B cell (primary cell): ENCODE measurements around the gene GLCE. TPM values are rescaled to one million over a fixed set of nuclear protein-coding genes. Genes with fewer than 3 reads are reported as not detected.

Experiments used
- ATAC-seq: fragments of 200-7000 bp; cut with Tn5 transposase; one replicate; pipeline ENCODE4 v1.10.0; 2021; ENCODE audit warnings: low read depth, mild to moderate bottlenecking, moderate number of reproducible peaks, moderate library complexity
- CTCF ChIA-PET: fragments of 350-600 bp; sonication (Branson Sonifier 250); formaldehyde crosslinking; loops from one replicate; lab custom pipeline; 2021; ENCODE audit warnings: antibody characterized with exemption, inconsistent platforms; lab: Charles Lee
- POLR2A ChIA-PET: fragments of 350-600 bp; sonication (Branson Sonifier 250); formaldehyde crosslinking; loops from one replicate; lab custom pipeline; 2021; ENCODE audit warnings: antibody characterized with exemption; lab: Charles Lee
- DNase-seq: peaks from one replicate; pipeline ENCODE4 v3.0.0; 2013
- H2AFZ ChIP-seq: 2 replicates; pipeline ENCODE4 v1.6.1; 2012; ENCODE audit warnings: mild to moderate bottlenecking, low read depth, low read length; ENCODE audit not compliant: insufficient read depth, poor library complexity, severe bottlenecking
- H3K27ac ChIP-seq, 2 donors: 1 replicate in 1 of 2; 2 replicates in 1 of 2; pipeline ENCODE4 v1.5.1; 2012 to 2013; ENCODE audit warnings: low read length in 2 of 2, mild to moderate bottlenecking in 2 of 2, moderate library complexity in 1 of 2
- H3K27me3 ChIP-seq, 4 experiments: fragments of 200-600 bp in 1 of 4; sonication (generic) in 1 of 4; replicated peaks in 1 of 4; 1 replicate in 2 of 4; 2 replicates in 2 of 4; pipeline versions ENCODE4 v1.6.1 to v1.7.0; 2013 to 2016; ENCODE audit warnings: low read length in 3 of 4, mild to moderate bottlenecking in 2 of 4, mixed read lengths in 1 of 4, moderate library complexity in 1 of 4; ENCODE audit not compliant: insufficient read depth in 4 of 4, control insufficient read depth in 3 of 4; ENCODE audit errors: control extremely low read depth in 1 of 4
- H3K36me3 ChIP-seq, 2 experiments: replicated peaks in 1 of 2; 1 replicate in 1 of 2; 2 replicates in 1 of 2; pipeline versions ENCODE4 v1.6.1 to v1.7.1; 2013; ENCODE audit warnings: low read length in 1 of 2; ENCODE audit not compliant: insufficient read depth in 2 of 2, control insufficient read depth in 1 of 2; ENCODE audit errors: control extremely low read depth in 1 of 2, extremely low read depth in 1 of 2
- H3K4me1 ChIP-seq, 2 donors: fragments of 200-600 bp in 1 of 2; sonication (generic) in 1 of 2; 1 replicate in 1 of 2; 2 replicates in 1 of 2; pipeline versions ENCODE4 v1.5.1 to v1.6.1; 2013 to 2017; ENCODE audit warnings: low read length in 2 of 2; ENCODE audit not compliant: control insufficient read depth in 2 of 2, insufficient read depth in 2 of 2
- H3K4me2 ChIP-seq: replicated peaks from 2 replicates; pipeline ENCODE3; 2012; ENCODE audit warnings: mild to moderate bottlenecking, low read depth, low read length; ENCODE audit not compliant: poor library complexity, severe bottlenecking
- H3K4me3 ChIP-seq, 5 experiments: fragments of 200-600 bp in 1 of 5; sonication (generic) in 1 of 5; 1 replicate in 3 of 5; 2 replicates in 2 of 5; pipeline versions ENCODE4 v1.5.1 to v1.7.0; 2011 to 2016; ENCODE audit warnings: low read length in 4 of 5, mild to moderate bottlenecking in 4 of 5, low read depth in 2 of 5, control low read depth in 1 of 5, moderate library complexity in 1 of 5; ENCODE audit not compliant: insufficient read depth in 1 of 5; ENCODE audit errors: control extremely low read depth in 1 of 5, extremely low read depth in 1 of 5
- H3K79me2 ChIP-seq: fragments of 200-600 bp; sonication (generic); one replicate; pipeline ENCODE4 v1.6.0; 2016; ENCODE audit warnings: low read length; ENCODE audit not compliant: control insufficient read depth, insufficient read depth
- H3K9ac ChIP-seq: fragments of 200-600 bp; sonication (generic); 2 replicates; pipeline ENCODE4 v1.6.1; 2017; ENCODE audit warnings: mild to moderate bottlenecking, low read length, moderate library complexity
- H3K9me3 ChIP-seq, 3 donors: one replicate each; pipeline versions ENCODE4 v1.6.1 to v1.7.1; 2013; ENCODE audit warnings: low read length in 2 of 3; ENCODE audit not compliant: control insufficient read depth in 2 of 3, insufficient read depth in 1 of 3; ENCODE audit errors: control extremely low read depth in 1 of 3
- H4K20me1 ChIP-seq: 2 replicates; pipeline ENCODE4 v1.6.0; 2012; ENCODE audit warnings: mild to moderate bottlenecking, low read length; ENCODE audit not compliant: insufficient read depth, control insufficient read depth, poor library complexity, severe bottlenecking
- H3K27ac Mint-ChIP-seq: one replicate; pipeline ENCODE4 v1.8.0; 2021; ENCODE audit warnings: mixed read lengths
- H3K27me3 Mint-ChIP-seq: one replicate; pipeline ENCODE4 v1.8.0; 2021; ENCODE audit warnings: mixed read lengths
- H3K4me1 Mint-ChIP-seq: one replicate; pipeline ENCODE4 v1.8.0; 2021; ENCODE audit warnings: mixed read lengths
- H3K4me3 Mint-ChIP-seq: one replicate; pipeline ENCODE4 v1.8.0; 2021; ENCODE audit warnings: mixed read lengths
- H3K9me3 Mint-ChIP-seq: one replicate; pipeline ENCODE4 v1.8.0; 2022; ENCODE audit warnings: mixed read lengths; ENCODE audit not compliant: insufficient read depth
- EZH2 ChIP-seq: IDR thresholded peaks from 2 replicates; pipeline ENCODE4 v1.6.1; 2012; ENCODE audit warnings: borderline replicate concordance, low read depth, mild to moderate bottlenecking, moderate library complexity, low read length; ENCODE audit not compliant: insufficient read depth, poor library complexity, severe bottlenecking
- WGBS: methylation state at CpG from one replicate; pipeline ENCODE4 v1.1.5; 2013; ENCODE audit warnings: missing lambda C conversion rate; ENCODE audit not compliant: insufficient coverage; 5-methylcytosine and 5-hydroxymethylcytosine counted together
- intact Hi-C: fragments of 100-400 bp; cut with micrococcal nuclease; formaldehyde crosslinking; loops from one replicate; pipeline ENCODE4 v1.10.0; 2022
- polyA plus RNA-seq: library from polyadenylated mRNA; depleted of rRNA; stranded (reverse); fragments of >200 nt; gene quantifications from 2 replicates; pipeline ENCODE4 v1.2.3, GENCODE V29; 2012
- total RNA-seq, 2 donors: library from RNA; stranded (reverse); fragments of 120-200 nt in 1 of 2; gene quantifications; 1 replicate in 1 of 2; 2 replicates in 1 of 2; pipeline versions ENCODE4 v1.2.3 to v1.2.4, GENCODE V29; 2013 to 2022
- TF ChIP-seq, protein P1 (sequence below): fragments of 200-600 bp; IDR thresholded peaks from one replicate; pipeline ENCODE4 v1.8.0; 2022; ENCODE audit warnings: antibody characterized with exemption, mild to moderate bottlenecking

The GLCE gene
- total and polyA plus RNA-seq, 2 donors (not counting 1 experiment from before 2014, with no cell fraction given): 3.0 to 5.3 TPM

DNA sequence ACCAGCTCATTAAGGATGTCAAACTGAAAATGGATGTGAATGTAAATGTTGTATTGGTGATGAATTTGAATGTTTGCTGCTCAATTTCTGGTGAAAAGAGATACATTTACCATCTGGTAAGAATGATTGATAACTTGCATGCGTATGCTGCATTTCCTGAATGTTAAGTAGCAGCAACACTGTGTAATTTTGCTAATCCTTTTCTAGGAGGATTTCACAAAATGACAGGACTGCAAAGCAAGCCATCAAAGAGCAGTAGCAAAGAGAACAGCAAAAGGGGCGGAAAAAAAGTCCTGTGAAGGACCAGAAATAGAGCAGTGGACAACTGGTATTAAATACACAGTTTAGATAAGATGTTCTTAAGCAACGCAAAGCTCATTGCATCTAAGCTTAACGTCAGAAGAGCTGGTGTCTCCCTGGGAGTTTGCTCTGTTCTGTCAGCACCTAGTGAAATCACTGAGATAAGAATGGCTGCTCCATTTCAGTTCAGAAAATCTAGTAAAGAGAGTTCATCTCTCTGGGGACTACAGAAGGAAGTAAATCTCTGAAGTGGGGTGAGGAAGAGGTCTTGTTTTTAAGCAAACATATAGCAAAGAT lies 114.7 kb downstream of the GLCE start:
- H3K4me3 ChIP-seq: no peak overlapping the region
- H3K36me3 ChIP-seq: no peaks in the 10 kb centered on the region
- no peaks in the 10 kb centered on the region for H4K20me1 ChIP-seq
- no peaks in the 10 kb centered on the region for H3K27me3 ChIP-seq
- TF ChIP-seq, protein P1, sequence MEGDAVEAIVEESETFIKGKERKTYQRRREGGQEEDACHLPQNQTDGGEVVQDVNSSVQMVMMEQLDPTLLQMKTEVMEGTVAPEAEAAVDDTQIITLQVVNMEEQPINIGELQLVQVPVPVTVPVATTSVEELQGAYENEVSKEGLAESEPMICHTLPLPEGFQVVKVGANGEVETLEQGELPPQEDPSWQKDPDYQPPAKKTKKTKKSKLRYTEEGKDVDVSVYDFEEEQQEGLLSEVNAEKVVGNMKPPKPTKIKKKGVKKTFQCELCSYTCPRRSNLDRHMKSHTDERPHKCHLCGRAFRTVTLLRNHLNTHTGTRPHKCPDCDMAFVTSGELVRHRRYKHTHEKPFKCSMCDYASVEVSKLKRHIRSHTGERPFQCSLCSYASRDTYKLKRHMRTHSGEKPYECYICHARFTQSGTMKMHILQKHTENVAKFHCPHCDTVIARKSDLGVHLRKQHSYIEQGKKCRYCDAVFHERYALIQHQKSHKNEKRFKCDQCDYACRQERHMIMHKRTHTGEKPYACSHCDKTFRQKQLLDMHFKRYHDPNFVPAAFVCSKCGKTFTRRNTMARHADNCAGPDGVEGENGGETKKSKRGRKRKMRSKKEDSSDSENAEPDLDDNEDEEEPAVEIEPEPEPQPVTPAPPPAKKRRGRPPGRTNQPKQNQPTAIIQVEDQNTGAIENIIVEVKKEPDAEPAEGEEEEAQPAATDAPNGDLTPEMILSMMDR: no peak
- TF ChIP-seq EZH2: no peak
- no peaks in the 10 kb centered on the region for H3K4me1 ChIP-seq
- ATAC-seq (no peak), DNase-seq (no peak)
- H3K9ac ChIP-seq: no peak overlapping the region
- Mint-ChIP-seq H3K9me3 (no peaks in the 10 kb centered on the region), H3K4me1 (peaks cover 4% of the 10 kb centered on the region), H3K4me3 (no peak overlapping the region), H3K27me3 (peaks cover 16% of the 10 kb centered on the region), H3K27ac (no peak overlapping the region)
- ChIA-PET CTCF (no interaction called here), POLR2A (no interaction called here)
- H3K4me2 ChIP-seq: no peak overlapping the region
- intact Hi-C loops: no loop called here
- H3K9me3 ChIP-seq: no peaks in the 10 kb centered on the region
- H3K79me2 ChIP-seq: no peaks in the 10 kb centered on the region
- no peak overlapping the region for H2AFZ ChIP-seq
- H3K27ac ChIP-seq: no peak overlapping the region
- WGBS: 90% methylated on average over 4 of the region's 4 CpGs

DNA sequence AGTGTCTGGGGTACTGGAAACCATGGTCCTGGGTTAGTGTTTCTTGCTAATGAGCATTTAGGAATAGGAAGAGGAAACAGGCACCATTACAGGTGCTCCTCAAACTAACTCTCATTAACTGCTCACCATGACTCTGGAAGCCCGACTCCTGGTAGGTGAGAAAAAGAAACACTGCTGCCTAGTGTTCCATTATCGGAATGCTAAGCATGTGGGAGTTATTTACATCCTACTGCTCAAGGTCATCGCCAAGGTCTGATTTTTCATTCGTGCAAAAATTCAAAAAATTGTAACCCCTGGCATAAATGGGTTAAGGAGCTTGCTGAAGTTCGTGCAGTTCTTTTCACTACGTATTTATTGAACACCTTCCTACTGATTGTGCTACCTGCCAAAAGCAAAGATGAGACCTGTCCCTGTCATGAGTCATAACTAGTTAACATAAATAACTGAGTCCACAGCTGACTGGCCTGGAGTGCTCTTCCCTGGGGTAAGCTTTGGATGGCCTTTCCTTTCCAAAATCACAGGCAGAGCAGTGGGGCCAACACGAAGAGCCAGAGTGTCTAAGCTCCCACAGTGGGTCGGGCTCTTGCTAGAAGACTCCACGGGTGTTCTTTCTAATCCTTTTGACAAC lies 115.6 kb downstream of the GLCE start:
- H3K27me3 ChIP-seq: no peaks in the 10 kb centered on the region
- H3K79me2 ChIP-seq: no peaks in the 10 kb centered on the region
- H3K27me3 Mint-ChIP-seq: peaks cover 16% of the 10 kb centered on the region
- no peak overlapping the region for H2AFZ ChIP-seq
- no peaks in the 10 kb centered on the region for H3K36me3 ChIP-seq
- 96% methylated on average over 7 of the region's 9 CpGs for WGBS
- no peak overlapping the region for H3K27ac ChIP-seq
- no peak overlapping the region for H3K4me2 ChIP-seq
- no peaks in the 10 kb centered on the region for H3K4me1 ChIP-seq
- H3K9me3 ChIP-seq: no peaks in the 10 kb centered on the region
- ATAC-seq: no peak
- no peak overlapping the region for H3K4me3 Mint-ChIP-seq
- no peak overlapping the region for H3K9ac ChIP-seq
- no peak overlapping the region for H3K4me3 ChIP-seq
- POLR2A ChIA-PET: no interaction called here
- intact Hi-C loops: no loop called here
- TF ChIP-seq EZH2: no peak
- TF ChIP-seq, protein P1: no peak
- no peak for DNase-seq
- H3K9me3 Mint-ChIP-seq: no peaks in the 10 kb centered on the region
- CTCF ChIA-PET: no interaction called here
- H3K27ac Mint-ChIP-seq: no peak overlapping the region
- H4K20me1 ChIP-seq: no peaks in the 10 kb centered on the region
- H3K4me1 Mint-ChIP-seq: peaks cover 4% of the 10 kb centered on the region
